ENCODE data around the gene RWDD2A. TPM values are rescaled to one million over a fixed set of nuclear protein-coding genes. Genes with fewer than 3 reads are reported as not detected.

Gene RWDD2A
- total and polyA plus RNA-seq, 4 donors, result 1.9 to 5.5 (median 2.3) TPM

- no peak for TF ChIP-seq RAD21 (IDR thresholded peaks at IDR 0.05)
- TF ChIP-seq GABPA (IDR thresholded peaks at IDR 0.05 in 1 of 2, conservative IDR thresholded peaks at IDR 0.05 in 1 of 2), result no peak
These were observed 39.2 kb upstream of the RWDD2A start (continued) for GRCh38 chr6:83153883-83154521.

- H3K4me3 ChIP-seq (ENCODE audit: low read depth in 1 of 3, low read length in 3 of 3), result no peak overlapping the region
- no peak overlapping the region for H3K27ac ChIP-seq (ENCODE audit: low read depth in 1 of 2, low read length in 2 of 2)
- H3K9ac ChIP-seq (ENCODE audit: low read depth in 1 of 2, low read length in 2 of 2), result no peak overlapping the region
- H3K27me3 ChIP-seq (ENCODE audit: control insufficient read depth in 4 of 4, insufficient read depth in 4 of 4, low read length in 3 of 4), result no peaks in the 10 kb centered on the region
- peaks cover 6 to 52% (median 28%) of the 10 kb centered on the region in 4 donors for H3K36me3 ChIP-seq (ENCODE audit: control insufficient read depth in 4 of 4, insufficient read depth in 3 of 4, low read depth in 1 of 4, low read length in 3 of 4)
- TF ChIP-seq TAF1 (conservative IDR thresholded peaks at IDR 0.05) (no peak), SP1 (IDR thresholded peaks at IDR 0.05) (no peak), YY1 (IDR thresholded peaks at IDR 0.05) (no peak), CTCF (IDR thresholded peaks at IDR 0.05; ENCODE audit: low read depth, low read length, missing input control) (no peak), RXRA (IDR thresholded peaks at IDR 0.05) (no peak), FOXA2 (IDR thresholded peaks at IDR 0.05) (no peak), REST (IDR thresholded peaks at IDR 0.05) (no peak), ATF3 (IDR thresholded peaks at IDR 0.05) (no peak), FOXA1 (IDR thresholded peaks at IDR 0.05) (no peak), HNF4A (conservative IDR thresholded peaks at IDR 0.05) (no peak)
- TF ChIP-seq, protein P1, sequence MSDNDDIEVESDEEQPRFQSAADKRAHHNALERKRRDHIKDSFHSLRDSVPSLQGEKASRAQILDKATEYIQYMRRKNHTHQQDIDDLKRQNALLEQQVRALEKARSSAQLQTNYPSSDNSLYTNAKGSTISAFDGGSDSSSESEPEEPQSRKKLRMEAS (IDR thresholded peaks at IDR 0.05), result no peak
- no peaks in the 10 kb centered on the region for H3K4me1 ChIP-seq (ENCODE audit: control insufficient read depth in 4 of 4, insufficient read depth in 4 of 4, low read length in 3 of 4)
- DNase-seq (ENCODE audit: low spot score), result no peak
- WGBS, result 82% methylated on average over 2 of the region's 2 CpGs
- no peaks in the 10 kb centered on the region for H3K9me3 ChIP-seq (ENCODE audit: control insufficient read depth in 4 of 4, low read length in 3 of 4)
These were observed 37.4 kb upstream of the RWDD2A start for GRCh38 chr6:83155794-83156193.

DNA sequence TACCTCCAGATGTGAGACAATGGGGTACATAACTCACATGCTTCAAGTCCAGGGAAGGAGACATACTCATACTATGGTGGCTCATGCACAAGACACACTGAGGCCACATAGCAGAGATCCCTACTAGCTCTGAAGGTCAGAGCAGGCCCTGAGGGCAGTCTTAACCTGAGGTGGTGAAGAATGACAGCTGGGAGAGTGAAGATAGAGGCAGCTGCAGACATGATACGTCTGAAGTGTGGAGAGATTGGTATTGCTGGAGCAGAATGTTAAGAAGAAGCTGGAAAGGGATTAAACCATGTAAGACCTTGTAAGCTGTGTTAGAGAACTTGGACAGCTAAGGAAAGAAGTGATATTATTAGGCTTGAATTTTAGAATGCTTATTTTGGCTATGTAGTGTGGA is 33.0 kb upstream of the RWDD2A start:
- no peak for TF ChIP-seq EGR1 (IDR thresholded peaks at IDR 0.05; ENCODE audit: low read depth in 2 of 2)
- no peak for TF ChIP-seq TAF1 (conservative IDR thresholded peaks at IDR 0.05)
- TF ChIP-seq, protein P1 (IDR thresholded peaks at IDR 0.05), result no peak
- TF ChIP-seq RAD21 (IDR thresholded peaks at IDR 0.05), result no peak
- no peak for TF ChIP-seq JUND (IDR thresholded peaks at IDR 0.05)
- Histone ChIP-seq H3K9me3 (ENCODE audit: control insufficient read depth in 4 of 4, low read length in 3 of 4) (no peaks in the 10 kb centered on the region), H3K9ac (ENCODE audit: low read depth in 1 of 2, low read length in 2 of 2) (no peak overlapping the region), H3K4me1 (ENCODE audit: control insufficient read depth in 4 of 4, insufficient read depth in 4 of 4, low read length in 3 of 4) (no peaks in the 10 kb centered on the region), H3K27ac (ENCODE audit: low read depth in 1 of 2, low read length in 2 of 2) (no peak overlapping the region), H3K4me3 (ENCODE audit: low read depth in 1 of 3, low read length in 3 of 3) (no peak overlapping the region), H3K27me3 (ENCODE audit: control insufficient read depth in 4 of 4, insufficient read depth in 4 of 4, low read length in 3 of 4) (no peaks in the 10 kb centered on the region), H3K36me3 (ENCODE audit: control insufficient read depth in 4 of 4, insufficient read depth in 3 of 4, low read depth in 1 of 4, low read length in 3 of 4) (peaks cover 3 to 45% (median 25%) of the 10 kb centered on the region in 4 donors)
- DNase-seq (ENCODE audit: low spot score), result no peak
- 88% methylated on average over 1 of the region's 1 CpG for WGBS
